NCI-H1436 (cell line): ENCODE data around the gene P3H3.

Experiments used
- DNase-seq: peaks from one replicate; lab custom pipeline; 2025; lab: John Stamatoyannopoulos, UW

The P3H3 gene

DNA sequence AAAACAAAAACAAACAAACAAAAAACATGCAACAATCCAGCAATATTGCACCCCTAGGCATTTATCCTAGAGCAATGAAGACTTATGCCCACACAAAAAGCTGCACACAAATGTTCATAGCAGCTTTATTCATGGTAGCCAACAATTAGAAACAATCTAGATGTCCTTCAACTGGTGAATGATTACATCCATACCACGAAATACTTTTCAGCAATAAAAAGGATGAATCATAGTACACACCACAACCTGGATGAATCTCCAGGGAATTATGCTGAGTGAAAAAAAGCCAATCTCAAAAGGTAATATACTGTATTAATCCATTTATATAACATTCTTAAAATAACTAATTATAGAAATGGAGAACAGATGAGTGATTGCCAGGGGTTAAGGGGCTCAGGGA is 21.0 kb upstream of the P3H3 start:
- no peak for DNase-seq

DNA sequence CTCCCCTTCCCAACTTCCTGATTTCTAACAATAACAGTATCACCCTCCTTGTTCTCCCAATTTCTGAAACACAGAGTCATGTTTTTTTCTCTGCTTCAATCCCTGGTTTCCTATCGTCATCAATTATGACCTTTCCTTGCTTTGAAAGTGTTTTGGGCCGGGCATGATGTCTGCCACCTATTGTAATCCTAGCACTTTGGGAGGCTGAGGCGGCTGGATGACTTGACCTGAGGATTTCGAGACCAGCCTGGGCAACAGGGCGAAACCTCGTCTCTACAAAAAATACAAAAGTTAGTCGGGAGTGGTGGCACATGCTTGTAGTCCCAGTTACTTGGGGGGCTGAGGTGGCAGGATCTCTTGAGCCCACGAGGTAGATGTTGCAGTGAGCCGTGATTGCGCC is 19.2 kb upstream of the P3H3 start:
- DNase-seq, result no peak

DNA sequence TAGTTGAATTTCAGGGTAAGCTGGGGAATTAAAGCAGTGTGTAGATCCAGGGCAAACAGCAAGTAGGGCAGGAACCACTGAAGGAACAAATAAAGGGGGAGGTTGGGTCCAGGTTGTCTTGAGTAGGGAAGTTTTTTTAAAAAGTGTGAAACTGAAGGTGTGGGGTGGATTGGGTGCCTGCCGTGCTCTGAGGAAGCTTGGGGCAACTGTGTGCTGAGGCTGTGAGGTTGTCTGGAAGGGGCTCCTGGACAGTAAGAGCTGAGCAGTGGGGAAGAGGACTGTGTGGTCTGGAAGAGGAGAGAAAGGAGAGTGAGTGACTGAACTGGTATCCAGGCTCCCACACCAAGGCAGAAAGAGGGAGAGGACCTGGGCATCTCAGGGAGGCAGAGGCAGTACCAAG is 17.4 kb upstream of the P3H3 start:
- no peak for DNase-seq

DNA sequence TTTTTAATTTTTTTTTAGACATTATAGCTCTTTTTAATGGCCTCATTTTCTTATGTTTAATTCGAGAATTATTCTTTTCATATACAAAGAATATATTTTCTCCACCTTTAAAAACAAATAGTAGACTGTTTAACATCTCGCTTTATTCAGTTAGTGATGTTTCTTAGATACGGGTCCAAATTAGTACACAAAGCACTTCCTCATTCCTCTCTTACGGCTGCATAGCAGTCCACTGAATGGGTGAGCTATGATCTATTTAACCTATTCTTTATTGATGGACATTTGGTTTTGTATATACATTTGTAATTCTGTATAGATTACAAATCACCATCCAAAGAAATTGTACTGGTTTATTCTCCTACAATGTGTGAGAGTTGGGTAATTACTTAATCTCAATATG is 14.8 kb upstream of the P3H3 start:
- DNase-seq, result no peak

DNA sequence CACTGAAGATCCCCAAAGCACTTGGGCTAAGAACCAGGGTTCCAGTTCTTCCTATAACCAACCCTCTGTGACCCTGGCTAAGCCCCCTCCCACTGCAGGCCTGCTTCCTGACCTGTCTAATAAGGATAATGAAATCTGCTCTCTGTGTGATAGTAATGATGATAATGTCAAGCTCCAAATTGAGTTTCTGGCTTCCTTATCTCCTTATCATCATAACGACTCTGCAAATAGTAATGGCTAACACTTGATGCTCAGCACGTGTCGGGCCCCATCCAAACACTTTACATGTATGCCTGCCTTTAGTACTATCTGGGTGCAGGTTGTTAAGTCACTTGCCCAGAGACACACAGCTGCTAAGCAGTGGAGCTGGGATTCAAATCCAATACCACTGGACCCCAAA is 11.6 kb upstream of the P3H3 start:
- DNase-seq, result no peak

DNA sequence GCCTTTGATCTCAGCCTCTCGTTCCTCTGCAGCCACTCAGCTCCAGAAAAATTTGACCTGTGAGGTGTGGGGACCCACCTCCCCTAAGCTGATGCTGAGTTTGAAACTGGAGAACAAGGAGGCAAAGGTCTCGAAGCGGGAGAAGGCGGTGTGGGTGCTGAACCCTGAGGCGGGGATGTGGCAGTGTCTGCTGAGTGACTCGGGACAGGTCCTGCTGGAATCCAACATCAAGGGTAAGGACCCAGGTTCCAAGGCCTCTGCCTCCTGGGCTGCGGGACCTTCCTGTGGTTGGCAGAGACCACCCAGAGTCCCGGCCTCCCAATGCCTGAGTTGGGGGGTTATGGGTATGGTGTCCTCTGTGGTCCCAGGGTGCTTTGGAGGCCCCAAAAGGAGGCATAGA is 11.1 kb upstream of the P3H3 start:
- no peak for DNase-seq

DNA sequence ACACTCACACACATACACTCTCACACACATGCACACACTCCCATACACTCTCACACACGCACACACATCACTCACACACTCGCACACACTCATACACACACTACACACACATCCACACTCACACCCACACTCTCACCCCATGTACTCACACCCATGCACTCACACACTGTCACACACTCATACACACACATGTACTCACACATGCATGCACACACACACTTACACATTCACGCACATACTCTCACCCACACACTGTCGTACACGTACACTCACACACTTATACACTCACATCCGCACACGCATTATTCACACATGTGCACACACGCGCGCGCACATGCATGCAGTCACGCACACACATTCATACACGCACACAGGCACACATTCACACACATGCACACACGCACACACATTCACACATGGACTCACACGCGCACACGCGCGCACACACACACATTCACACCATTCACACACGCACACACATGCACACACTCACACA is 10.5 kb upstream of the P3H3 start:
- DNase-seq, result no peak

DNA sequence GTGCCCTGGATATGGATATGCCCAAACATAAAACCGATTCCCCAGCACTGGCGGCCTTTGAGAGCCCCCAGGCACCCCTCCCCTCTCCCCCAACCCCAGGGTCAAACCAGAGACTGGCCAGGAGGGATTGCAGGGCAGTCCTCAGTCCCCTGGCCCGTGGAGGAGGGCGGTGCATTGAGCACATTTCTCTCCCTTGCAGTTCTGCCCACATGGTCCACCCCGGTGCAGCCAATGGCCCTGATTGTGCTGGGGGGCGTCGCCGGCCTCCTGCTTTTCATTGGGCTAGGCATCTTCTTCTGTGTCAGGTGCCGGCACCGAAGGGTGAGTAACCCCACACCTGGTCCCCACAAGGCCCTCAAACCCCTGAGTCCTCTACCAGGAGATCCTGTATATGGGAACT is 10.0 kb upstream of the P3H3 start:
- DNase-seq, result no peak

DNA sequence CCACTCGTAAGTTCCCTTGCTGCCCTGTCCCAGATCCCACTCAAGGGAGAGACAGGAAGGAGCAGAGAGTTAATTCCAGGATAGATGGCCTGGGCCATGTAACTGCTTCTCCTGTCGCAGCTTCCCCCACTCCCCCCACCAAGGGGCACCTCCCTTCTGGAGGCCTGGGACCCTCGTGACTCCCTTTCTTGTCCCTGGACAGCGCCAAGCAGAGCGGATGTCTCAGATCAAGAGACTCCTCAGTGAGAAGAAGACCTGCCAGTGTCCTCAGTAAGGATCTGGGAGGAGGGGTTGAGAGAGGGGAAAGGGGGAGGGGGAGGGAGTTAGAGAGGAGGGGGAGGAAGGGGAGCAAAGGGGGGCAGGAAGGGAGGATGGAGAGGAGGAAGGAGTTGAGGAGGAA is 9.6 kb upstream of the P3H3 start:
- DNase-seq, result no peak

DNA sequence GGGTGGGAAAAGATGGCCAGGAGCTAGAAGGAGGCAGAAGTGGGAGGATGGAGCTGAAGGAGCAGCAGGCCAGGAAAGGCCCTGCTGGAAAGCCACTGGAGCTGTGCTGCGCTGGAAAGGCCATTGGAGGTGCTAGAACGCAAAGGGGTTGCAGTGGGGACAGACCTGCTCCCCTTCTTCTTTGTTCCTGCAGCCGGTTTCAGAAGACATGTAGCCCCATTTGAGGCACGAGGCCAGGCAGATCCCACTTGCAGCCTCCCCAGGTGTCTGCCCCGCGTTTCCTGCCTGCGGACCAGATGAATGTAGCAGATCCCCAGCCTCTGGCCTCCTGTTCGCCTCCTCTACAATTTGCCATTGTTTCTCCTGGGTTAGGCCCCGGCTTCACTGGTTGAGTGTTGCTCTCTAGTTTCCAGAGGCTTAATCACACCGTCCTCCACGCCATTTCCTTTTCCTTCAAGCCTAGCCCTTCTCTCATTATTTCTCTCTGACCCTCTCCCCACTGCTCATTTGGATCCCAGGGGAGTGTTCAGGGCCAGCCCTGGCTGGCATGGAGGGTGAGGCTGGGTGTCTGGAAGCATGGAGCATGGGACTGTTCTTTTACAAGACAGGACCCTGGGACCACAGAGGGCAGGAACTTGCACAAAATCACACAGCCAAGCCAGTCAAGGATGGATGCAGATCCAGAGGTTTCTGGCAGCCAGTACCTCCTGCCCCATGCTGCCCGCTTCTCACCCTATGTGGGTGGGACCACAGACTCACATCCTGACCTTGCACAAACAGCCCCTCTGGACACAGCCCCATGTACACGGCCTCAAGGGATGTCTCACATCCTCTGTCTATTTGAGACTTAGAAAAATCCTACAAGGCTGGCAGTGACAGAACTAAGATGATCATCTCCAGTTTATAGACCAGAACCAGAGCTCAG is 8.8 kb upstream of the P3H3 start:
- DNase-seq, result no peak

DNA sequence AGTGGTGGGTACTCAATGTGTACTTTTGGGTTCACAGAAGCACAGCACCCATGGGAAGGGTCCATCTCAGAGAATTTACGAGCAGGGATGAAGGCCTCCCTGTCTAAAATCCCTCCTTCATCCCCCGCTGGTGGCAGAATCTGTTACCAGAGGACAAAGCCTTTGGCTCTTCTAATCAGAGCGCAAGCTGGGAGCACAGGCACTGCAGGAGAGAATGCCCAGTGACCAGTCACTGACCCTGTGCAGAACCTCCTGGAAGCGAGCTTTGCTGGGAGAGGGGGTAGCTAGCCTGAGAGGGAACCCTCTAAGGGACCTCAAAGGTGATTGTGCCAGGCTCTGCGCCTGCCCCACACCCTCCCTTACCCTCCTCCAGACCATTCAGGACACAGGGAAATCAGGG is 8.0 kb upstream of the P3H3 start:
- no peak for DNase-seq

DNA sequence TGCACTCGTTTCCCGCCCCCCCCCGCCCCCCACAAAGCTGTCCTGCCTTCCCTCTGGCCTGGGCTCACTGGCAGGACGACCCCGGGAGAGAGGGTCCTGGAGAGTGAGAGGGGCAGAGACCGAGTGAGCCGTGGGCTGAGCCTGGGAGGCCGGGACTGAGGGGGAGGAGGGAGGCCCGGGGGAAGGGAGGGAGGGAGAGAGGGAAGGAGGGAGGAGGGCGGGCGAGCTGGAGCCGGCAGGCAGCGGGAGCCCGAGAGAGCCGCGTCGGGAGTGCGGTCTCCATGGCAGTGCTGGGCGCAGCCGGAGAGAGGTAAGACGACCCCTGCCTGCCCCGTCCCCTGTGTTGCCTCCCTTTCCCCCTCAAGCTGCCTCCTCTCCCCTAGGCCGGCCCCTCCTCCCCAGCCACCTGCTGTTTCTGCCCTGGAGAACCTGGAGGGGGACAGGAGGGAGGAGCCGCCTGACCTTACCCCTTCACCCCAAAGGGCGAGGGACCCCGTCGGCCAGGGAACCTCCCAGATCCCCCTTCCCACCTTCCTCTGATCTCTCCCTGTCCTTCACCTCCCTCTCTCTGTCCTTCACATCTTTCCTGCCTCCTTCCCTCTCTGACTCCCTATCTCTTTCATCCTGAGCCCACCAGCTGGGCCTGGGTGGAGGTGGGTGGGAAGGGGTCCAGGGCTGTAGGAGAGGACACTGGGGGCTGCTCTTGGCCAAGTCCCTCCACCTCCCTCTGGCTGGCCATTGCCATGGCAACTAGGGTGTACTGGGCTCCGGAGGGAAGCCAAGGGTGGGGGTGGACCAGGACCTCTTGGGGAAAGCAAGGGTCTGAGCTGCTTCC is 6.4 kb upstream of the P3H3 start, which contains the start of gene GPR162:
TSS of gene GPR162 (plus strand) at position 231 of the 835 bp plus-strand sequence. CDS start 2,078 bp downstream, outside the sequence.
- DNase-seq, result peak; percentile 73

DNA sequence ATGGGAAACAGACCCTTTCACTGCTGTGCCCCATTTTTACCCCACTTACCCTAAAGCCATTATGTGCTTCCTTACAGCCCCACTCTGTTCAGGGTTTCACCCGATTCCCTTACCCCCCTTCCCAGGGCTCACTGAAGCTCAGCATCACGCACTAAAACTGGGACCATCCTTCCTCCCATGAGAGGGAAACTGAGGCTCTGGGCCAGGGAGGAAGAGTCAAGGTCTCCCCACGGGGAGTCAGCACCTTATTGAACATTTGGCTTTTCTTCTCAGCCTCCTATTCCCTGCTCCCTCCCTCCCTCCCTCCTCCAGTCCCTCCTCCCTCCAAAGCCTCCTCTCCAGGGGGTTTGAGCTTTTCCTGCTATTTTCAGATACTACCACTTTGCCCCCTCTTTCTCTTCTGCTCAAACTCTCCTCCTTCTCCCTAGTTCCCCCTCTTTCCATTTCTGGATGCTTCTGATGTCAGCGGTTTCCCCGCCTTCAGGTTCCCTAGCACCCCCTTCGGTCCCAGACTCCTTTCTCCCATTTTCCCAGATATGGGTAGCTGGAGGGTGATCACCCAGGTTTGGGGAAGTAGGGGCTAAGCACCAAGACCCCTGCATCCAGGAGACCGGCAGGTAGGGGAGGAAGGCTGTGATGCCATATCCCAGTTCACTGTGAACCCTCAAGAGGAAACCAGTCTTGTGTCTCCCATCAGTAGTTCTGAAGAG is 5.6 kb upstream of the P3H3 start:
- DNase-seq, result no peak

DNA sequence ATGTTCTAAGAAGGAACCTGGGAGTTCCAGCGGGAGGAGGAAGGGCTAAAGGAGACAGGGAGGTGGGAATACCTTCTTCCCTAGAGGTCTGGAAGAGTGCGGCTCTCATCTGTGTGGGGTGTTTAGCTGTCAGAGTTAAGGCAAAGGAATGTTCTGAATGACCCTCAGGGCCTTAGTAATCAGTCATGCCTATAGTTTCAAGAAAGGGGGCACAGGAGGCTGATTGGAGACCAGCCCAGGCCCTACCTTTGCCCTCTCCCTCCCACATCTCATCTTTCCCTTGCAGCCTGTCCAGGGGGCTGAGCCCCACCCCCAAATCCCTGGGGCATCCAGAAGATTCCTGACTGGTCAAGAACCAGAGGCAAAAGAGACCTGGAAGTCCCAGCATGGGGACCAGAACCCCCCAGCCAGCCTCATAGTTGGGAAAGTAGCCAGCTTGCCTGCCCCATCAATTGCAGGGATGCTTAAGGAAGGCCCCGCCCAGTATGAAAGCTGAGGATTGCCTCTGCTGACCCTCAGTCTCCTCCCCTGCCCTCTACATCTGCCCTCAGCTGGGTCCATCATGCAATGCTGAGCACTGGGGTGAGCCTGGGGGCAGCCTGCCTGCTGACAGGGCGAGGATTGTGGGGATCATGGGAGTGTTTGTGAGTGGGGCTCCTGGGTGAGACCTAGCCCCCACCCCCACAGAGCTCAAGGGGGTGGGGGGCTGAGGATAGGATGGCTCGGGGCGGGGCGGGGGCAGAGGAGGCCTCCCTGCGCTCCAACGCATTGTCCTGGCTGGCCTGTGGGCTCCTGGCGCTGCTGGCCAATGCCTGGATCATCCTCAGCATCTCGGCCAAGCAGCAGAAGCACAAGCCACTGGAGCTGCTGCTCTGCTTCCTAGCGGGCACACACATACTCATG is 4.8 kb upstream of the P3H3 start:
- no peak for DNase-seq

DNA sequence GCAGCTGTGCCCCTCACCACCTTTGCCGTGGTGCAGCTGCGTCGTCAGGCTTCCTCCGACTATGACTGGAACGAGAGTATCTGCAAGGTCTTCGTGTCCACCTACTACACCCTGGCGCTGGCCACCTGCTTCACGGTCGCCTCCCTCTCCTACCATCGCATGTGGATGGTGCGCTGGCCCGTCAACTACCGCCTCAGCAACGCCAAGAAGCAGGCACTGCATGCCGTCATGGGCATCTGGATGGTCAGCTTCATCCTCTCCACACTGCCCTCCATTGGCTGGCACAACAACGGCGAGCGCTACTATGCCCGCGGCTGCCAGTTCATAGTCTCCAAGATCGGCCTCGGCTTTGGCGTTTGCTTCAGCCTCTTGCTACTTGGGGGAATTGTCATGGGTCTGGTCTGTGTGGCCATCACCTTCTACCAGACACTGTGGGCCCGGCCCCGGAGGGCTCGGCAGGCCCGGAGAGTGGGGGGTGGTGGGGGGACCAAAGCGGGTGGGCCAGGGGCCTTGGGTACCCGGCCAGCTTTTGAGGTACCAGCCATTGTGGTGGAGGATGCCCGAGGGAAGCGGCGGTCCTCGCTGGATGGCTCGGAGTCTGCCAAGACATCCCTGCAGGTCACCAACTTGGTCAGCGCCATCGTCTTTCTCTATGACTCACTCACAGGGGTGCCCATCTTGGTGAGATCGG is 4.0 kb upstream of the P3H3 start:
- DNase-seq, result no peak

DNA sequence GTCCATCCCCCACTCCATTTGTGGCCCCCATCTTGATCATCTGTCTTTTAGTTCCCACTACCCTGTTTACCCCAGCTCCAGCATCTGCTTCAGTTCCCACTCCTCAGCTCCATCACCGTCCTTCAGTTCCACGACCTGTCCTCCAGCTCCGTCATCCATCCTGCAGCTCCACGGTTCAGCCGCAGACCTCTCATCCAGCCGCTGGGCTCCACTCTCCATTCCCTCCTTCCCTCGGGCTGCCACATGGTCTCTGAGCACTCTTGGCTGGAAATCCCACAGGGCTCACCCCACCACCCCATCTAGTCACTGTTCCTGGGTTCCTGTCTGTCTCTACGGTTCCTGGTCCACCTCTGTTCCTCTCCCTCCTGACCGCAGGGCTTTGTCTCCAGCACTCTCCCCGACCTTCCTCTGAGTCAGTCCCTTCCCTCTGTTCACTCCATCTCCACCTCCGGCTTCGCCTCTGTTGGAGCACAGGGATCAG is 3.3 kb upstream of the P3H3 start:
- DNase-seq, result no peak

DNA sequence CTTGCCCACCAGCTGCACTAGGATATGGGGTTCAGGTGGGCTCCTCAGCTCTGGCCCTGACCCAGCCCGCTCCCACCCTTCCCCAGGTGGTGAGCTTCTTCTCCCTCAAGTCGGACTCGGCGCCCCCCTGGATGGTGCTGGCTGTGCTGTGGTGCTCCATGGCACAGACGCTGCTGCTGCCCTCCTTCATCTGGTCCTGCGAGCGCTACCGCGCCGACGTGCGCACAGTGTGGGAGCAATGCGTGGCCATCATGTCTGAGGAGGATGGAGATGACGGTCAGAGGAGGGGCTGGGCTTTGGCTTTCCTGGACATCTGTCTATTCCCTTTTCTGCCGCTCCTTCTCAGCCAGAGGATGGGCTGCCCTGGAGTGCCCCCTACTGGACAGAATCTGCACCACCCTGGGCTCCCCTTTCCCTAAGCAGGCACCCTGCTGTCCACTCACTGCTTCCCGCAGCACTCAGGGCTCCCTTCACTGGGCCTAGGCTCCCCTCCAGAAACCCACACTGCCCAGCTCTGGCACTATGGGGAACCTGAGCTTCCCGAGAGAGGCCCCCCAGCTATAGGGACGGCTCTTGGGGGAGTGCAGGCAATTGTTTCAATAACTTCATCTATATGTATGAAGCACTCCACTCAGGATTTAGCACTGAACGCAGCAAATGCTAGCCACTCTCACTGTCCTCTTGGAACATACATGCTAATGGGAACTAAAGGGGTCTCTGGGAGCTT is 2.6 kb upstream of the P3H3 start:
- DNase-seq, result peak; percentile 64

DNA sequence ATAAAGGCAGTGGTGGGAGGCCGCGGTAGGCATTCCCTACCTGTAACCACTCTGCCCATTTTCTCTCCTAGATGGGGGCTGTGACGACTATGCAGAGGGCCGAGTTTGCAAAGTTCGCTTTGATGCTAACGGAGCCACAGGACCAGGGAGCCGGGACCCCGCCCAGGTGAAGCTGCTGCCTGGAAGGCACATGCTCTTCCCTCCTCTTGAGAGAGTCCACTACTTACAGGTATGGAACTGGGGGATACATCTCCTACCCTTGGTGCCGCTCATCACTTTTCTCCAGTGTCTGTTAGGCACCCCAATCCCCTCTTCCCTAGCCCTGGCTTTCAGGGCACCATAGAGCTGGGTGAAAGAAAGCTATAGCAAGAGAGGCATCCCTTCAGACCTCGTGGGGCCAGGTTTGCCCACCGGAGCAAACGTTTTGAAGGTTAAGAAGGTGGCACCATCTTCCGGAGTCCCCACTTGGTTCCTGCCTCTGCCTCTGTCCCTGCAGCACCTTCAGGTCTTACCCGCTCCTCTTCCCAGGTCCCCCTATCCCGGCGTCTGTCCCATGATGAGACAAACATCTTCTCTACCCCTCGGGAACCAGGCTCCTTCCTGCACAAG is 2.0 kb upstream of the P3H3 start:
- DNase-seq, result no peak

DNA sequence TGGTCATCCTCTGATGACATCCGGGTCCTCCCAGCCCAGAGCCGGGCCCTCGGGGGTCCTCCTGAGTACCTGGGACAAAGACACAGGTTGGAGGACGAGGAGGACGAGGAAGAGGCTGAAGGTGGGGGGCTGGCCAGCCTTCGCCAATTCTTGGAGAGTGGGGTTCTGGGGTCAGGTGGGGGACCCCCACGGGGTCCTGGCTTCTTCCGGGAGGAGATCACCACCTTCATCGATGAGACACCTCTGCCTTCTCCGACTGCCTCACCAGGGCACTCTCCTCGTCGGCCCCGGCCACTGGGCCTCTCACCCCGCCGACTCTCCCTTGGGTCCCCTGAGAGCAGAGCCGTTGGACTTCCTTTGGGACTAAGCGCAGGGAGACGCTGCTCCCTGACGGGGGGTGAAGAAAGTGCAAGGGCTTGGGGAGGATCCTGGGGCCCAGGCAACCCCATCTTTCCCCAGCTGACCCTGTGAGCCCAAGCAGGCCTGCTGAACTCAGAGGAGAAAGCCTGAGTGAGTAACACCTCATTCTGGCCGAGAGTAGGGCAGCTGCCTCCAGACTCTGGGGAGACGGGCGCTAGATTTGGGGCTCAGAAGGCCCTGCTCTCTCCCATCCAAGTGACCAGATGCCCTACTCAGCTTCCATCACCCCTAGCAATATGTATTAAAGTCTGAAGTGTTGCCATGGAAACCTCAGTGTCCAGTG is 1.3 kb upstream of the P3H3 start:
- no peak for DNase-seq
